HG02852 (cell line): ENCODE data around the gene PTPRK.

Experiments used
- ATAC-seq: cut with Tn5 transposase; IDR thresholded peaks from one replicate; pipeline ENCODE4 v1.9.1; 2021; ENCODE audit warnings: mild to moderate bottlenecking, moderate library complexity; ENCODE audit not compliant: unreplicated experiment

Gene PTPRK

GRCh38 chr6:127976111-127976510 lies 544.3 kb downstream of the PTPRK start:
- no peak for ATAC-seq

GRCh38 chr6:127972815-127973214 lies 547.6 kb downstream of the PTPRK start:
- no peak for ATAC-seq

DNA sequence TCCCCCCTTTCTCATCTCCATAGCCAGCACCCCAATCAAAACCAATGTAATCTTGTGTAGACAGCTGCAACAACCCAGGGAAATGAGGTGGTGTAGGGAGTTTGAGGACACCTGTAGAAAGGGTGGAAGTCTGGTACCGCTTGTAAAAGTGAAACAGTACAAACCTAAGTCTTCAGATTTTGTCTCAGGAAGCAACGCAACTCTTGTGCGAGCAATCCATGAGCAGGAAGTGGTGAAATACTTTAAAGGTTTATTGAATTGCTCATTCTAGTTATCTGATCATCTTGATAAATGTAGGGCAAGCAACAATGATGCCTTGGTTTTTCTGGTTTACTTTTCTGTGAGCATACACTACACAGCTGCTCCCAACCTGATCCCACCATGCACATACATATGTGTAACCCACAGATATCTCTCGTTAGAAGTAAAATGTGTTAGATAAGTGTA lies 548.4 kb downstream of the PTPRK start:
- ATAC-seq: no peak

- no peak for ATAC-seq
Observed at GRCh38 chr6:127971386-127971785, 549.0 kb downstream of the PTPRK start.

GRCh38 chr6:127969701-127970100 lies 550.7 kb downstream of the PTPRK start:
- no peak for ATAC-seq

- no peak for ATAC-seq
Observed at GRCh38 chr6:127968394-127968793, 552.0 kb downstream of the PTPRK start.

DNA sequence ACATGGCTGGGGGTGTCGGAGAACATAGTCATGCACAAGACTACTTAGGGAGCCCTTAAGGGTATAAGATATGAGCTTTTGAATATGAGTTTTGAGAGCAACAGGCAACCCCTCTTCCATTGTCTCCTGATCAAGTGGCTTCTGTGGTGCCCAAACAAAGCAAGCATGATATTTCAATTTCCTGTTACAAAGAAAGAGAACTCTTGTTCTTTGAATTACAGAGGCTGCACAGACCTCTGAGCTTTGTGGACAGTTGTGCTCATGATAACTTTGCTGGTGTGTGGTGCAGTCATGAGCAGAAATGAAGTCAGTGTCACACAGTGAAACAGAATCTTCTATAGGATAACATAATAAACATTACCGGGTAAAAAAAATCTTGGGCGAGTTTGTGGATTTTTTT lies 552.7 kb downstream of the PTPRK start:
- no peak for ATAC-seq

- ATAC-seq: no peak
Observed at GRCh38 chr6:127966616-127967015, 553.8 kb downstream of the PTPRK start.

- ATAC-seq: no peak
Observed at GRCh38 chr6:127963495-127963894, 556.9 kb downstream of the PTPRK start.

GRCh38 chr6:127959869-127960268 lies 560.5 kb downstream of the PTPRK start:
- ATAC-seq: no peak

- ATAC-seq: no peak
Observed at GRCh38 chr6:127956956-127957355, 563.4 kb downstream of the PTPRK start.

DNA sequence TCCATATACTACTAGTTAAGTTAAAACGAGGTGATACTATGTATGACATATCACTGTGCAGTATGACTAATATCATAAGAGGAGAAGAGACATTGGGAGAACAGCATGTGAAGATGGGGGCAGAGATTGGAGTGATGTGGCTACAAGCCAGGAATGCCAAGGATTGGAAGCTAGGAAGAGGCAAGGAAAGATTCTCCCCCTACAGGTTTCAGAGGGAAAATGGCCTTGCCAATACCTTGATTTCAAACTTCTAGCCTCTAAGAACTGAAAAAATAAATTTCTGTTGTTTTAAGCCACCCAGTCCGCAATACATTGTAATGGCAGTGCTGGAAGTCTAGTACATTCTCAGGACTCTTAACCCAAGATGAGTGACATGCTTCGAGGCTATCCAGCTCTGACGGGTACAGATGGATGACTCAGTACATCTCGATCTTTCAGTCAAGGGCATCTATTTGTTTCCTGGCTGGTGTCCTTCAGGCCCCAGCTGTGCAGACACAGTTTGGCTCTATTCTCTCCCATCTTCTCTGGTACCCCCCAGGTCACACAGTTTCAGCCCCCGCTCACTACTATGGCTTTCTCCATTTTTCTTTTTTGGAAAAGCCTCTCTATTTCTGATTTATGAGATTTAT lies 564.0 kb downstream of the PTPRK start:
- no peak for ATAC-seq

- ATAC-seq: no peak
Observed at GRCh38 chr6:127954082-127954481, 566.3 kb downstream of the PTPRK start.

GRCh38 chr6:127952831-127953230 lies 567.6 kb downstream of the PTPRK start:
- no peak for ATAC-seq

DNA sequence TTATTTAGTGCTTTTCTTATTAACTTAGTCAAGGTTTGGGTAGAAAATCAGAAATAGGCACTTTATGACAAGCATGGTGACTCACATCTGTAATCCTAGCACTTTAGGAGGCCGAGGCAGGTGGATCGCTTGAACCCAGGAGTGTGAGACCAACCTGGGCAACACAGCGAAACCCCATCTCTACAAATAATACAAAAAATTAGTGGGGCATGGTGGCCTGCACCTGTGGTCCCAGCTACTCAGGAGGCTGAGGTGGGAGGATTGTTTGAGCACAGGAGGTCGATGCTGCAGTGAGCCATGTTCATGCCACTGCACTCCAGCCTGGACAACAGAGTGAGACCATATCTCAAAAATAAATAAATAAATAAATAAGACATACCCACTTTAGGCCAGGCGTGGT lies 568.2 kb downstream of the PTPRK start:
- ATAC-seq: no peak

- ATAC-seq: peak; percentile 70
Observed at GRCh38 chr6:127951172-127951917, 569.1 kb downstream of the PTPRK start.

DNA sequence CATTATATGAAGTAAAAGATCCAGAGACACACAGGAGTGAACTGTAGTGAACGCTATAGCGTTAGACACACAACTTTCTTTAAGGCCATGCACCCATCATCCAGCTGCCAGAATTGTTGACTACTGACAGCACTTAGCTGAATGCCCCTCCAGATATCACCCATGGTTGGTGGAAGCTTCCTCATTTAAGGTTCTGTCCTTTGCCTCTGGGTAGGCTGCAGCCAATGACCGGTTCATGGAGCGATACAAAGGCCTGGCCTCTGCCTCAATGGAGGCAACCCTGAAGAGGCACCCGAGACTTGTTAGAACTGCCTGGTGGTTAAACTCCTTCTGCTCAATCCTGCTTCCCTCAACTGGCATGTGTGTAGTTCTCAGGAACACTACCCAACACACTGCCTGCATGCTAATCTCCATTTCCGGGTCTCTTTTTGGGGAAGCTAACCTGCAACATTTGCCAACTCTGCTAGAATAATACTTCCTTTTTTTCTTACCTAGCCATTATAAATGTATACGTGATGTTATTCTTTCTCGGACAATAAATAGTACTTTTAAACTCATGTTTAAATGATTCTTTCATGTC lies 569.7 kb downstream of the PTPRK start:
- no peak for ATAC-seq

GRCh38 chr6:127949251-127949650 lies 571.1 kb downstream of the PTPRK start:
- ATAC-seq: no peak

GRCh38 chr6:127946388-127946787 lies 574.0 kb downstream of the PTPRK start:
- no peak for ATAC-seq

- ATAC-seq: no peak
Observed at GRCh38 chr6:127945434-127946097, 574.8 kb downstream of the PTPRK start.

DNA sequence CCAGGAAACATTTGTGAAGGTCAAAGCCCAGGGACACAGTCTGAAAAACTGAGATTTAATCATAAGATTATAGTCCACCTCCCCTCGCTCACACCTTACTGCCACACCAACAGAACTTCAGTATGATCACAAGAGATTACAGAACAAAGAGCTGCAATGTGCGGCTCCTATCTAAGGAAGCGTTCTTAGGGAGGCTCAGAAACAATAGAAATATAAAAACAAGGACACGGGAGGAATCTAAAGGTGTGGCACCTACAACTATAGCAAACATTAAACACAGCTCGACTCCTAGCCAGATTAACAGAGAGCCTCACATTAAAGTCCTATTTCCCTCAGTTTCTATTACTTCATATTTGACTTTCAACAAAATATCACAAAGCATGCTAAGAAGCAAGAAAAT lies 579.2 kb downstream of the PTPRK start:
- no peak for ATAC-seq
